Caco-2 (cell line): ENCODE data around the gene UNC119. TPM values are rescaled to one million over a fixed set of nuclear protein-coding genes. Genes with fewer than 3 reads are reported as not detected.

Experiments used
- BruUV-seq: library from RNA; stranded (reverse); fragments of 400-500 nt; replicated peaks from 2 replicates; lab custom pipeline; 2021; lab: Mats Ljungman, UMichigan
- CTCF ChIA-PET: fragments of 300-600 bp; sonication (Branson Sonifier 250); formaldehyde crosslinking; loops from one replicate; lab custom pipeline; 2022; ENCODE audit warnings: antibody characterized with exemption; lab: Charles Lee
- POLR2A ChIA-PET: fragments of 300-600 bp; sonication (Branson Sonifier 250); formaldehyde crosslinking; loops from one replicate; lab custom pipeline; 2022; ENCODE audit warnings: antibody characterized with exemption; lab: Charles Lee
- DNase-seq, 2 experiments: peaks; one replicate each; pipeline versions ENCODE4 v3.0.0 to v3.0.0-alpha.2; 2020 to 2022
- H3K27me3 ChIP-seq: replicated peaks from 2 replicates; pipeline ENCODE4 v1.6.0; 2011; ENCODE audit warnings: low read length; ENCODE audit not compliant: control insufficient read depth, insufficient read depth
- H3K36me3 ChIP-seq: 2 replicates; pipeline ENCODE4 v1.5.1; 2011; ENCODE audit warnings: low read length; ENCODE audit not compliant: control insufficient read depth, insufficient read depth
- H3K4me1 ChIP-seq: fragments of 250-450 bp; sonication (Bioruptor Pico); 2 replicates; pipeline ENCODE4 v1.5.1; 2020; ENCODE audit warnings: mild to moderate bottlenecking
- H3K4me3 ChIP-seq: 2 replicates; pipeline ENCODE4 v1.5.1; 2011; ENCODE audit warnings: low read depth, mild to moderate bottlenecking, control low read depth, low read length
- H3K9me3 ChIP-seq: fragments of 250-450 bp; sonication (Bioruptor Pico); 2 replicates; pipeline ENCODE4 v1.5.1; 2020; ENCODE audit warnings: mild to moderate bottlenecking, moderate library complexity
- H3K27ac Mint-ChIP-seq: one replicate; pipeline ENCODE4 v1.8.0; 2022; ENCODE audit warnings: mixed read lengths; ENCODE audit not compliant: unreplicated experiment
- H3K27me3 Mint-ChIP-seq: one replicate; pipeline ENCODE4 v1.8.0; 2022; ENCODE audit warnings: mixed read lengths; ENCODE audit not compliant: insufficient read depth, unreplicated experiment
- H3K36me3 Mint-ChIP-seq: one replicate; pipeline ENCODE4 v1.8.0; 2022; ENCODE audit warnings: mild to moderate bottlenecking, mixed read lengths; ENCODE audit not compliant: insufficient read depth, unreplicated experiment
- H3K4me1 Mint-ChIP-seq: one replicate; pipeline ENCODE4 v1.8.0; 2022; ENCODE audit warnings: low read depth, mixed read lengths; ENCODE audit not compliant: unreplicated experiment
- H3K4me3 Mint-ChIP-seq: one replicate; pipeline ENCODE4 v1.8.0; 2022; ENCODE audit warnings: mild to moderate bottlenecking, moderate library complexity, mixed read lengths; ENCODE audit not compliant: unreplicated experiment
- H3K9me3 Mint-ChIP-seq: one replicate; pipeline ENCODE4 v1.8.0; 2022; ENCODE audit warnings: mixed read lengths; ENCODE audit not compliant: unreplicated experiment
- intact Hi-C: fragments of 100-400 bp; cut with micrococcal nuclease; formaldehyde crosslinking; loops from one replicate; pipeline ENCODE4 v1.10.0; 2022; ENCODE audit not compliant: unreplicated experiment
- total RNA-seq: library from RNA; stranded (reverse); gene quantifications from 2 replicates; pipeline ENCODE4 v1.2.3, GENCODE V29; 2022
- TF ChIP-seq, protein P1 (sequence below), 2 experiments: fragments of 200-600 bp in 1 of 2; IDR thresholded peaks; 1 replicate in 1 of 2; 2 replicates in 1 of 2; pipeline versions ENCODE4 v1.5.1 to v1.8.0; 2011 to 2022; ENCODE audit warnings: antibody characterized with exemption in 1 of 2, control low read depth in 1 of 2, inconsistent platforms in 1 of 2, low read depth in 1 of 2, low read length in 1 of 2, mild to moderate bottlenecking in 1 of 2, moderate library complexity in 1 of 2; ENCODE audit not compliant: insufficient read depth in 1 of 2, severe bottlenecking in 1 of 2, unreplicated experiment in 1 of 2

UNC119 gene
- total RNA-seq, 1 experiment from 2014 or later = 40.5 TPM

DNA sequence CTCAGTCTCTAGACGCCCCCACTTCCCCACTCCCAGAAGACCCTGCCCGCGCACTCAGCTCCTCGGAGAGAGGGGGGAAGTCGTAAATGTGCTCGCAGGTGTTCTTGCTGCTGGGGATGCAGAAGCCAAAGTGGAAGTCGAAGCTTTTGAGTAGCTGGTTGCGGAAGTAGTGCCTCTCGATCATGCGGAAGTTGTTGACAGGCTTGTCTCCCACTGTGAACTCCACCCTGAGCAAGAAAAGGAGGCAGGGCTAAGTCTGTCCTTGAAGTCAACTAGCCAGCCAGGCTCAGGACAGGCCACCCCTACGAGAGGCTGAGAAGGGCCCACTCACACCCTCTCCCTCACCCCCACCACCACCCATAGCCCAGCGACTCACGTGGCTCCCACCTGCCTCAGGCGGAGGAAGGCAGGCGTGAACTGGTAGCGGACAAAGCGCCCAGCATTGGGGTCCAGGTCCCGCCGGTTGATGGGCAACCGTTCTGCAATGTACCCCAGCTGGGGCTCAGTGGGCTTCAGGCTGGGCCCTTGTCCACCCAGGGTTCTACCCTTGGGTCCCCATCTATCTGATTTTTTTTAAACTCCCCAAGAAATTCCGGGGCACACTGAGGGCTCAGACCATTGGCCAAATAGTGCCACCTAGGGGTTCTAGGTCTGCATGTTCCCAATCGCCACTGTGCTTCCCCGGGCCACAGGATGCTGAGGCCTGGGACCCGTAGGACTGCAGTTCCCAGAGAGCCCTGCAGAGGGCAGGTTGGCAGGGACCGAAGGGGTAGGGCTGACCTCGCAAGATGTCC lies 4.6 kb downstream of the UNC119 start:
- H3K9me3 Mint-ChIP-seq = no peaks in the 10 kb centered on the region
- peaks cover 21% of the 10 kb centered on the region for H3K4me1 Mint-ChIP-seq
- intact Hi-C loops = loop anchor here (2.0 to 10.0 kb wide), 4 partner anchors 53 to 183 kb away; partner anchors contain the start of gene SEBOX
- no peak overlapping the region for H3K4me3 Mint-ChIP-seq
- H3K27me3 Mint-ChIP-seq = no peaks in the 10 kb centered on the region
- no peaks in the 10 kb centered on the region for H3K27me3 ChIP-seq
- H3K4me3 ChIP-seq = no peak overlapping the region
- H3K36me3 Mint-ChIP-seq = peaks cover 16% of the 10 kb centered on the region
- no peak overlapping the region for H3K27ac Mint-ChIP-seq
- H3K36me3 ChIP-seq = no peaks in the 10 kb centered on the region; the same call in 1 of the 2 replicates
- TF ChIP-seq, protein P1, sequence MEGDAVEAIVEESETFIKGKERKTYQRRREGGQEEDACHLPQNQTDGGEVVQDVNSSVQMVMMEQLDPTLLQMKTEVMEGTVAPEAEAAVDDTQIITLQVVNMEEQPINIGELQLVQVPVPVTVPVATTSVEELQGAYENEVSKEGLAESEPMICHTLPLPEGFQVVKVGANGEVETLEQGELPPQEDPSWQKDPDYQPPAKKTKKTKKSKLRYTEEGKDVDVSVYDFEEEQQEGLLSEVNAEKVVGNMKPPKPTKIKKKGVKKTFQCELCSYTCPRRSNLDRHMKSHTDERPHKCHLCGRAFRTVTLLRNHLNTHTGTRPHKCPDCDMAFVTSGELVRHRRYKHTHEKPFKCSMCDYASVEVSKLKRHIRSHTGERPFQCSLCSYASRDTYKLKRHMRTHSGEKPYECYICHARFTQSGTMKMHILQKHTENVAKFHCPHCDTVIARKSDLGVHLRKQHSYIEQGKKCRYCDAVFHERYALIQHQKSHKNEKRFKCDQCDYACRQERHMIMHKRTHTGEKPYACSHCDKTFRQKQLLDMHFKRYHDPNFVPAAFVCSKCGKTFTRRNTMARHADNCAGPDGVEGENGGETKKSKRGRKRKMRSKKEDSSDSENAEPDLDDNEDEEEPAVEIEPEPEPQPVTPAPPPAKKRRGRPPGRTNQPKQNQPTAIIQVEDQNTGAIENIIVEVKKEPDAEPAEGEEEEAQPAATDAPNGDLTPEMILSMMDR (IDR thresholded peaks at IDR 0.05; ENCODE audit: insufficient read depth in 1 of 2, low read depth in 1 of 2, low read length in 1 of 2, severe bottlenecking in 1 of 2, unreplicated experiment in 1 of 2) = peak; percentile 75 to 91
- H3K4me1 ChIP-seq = peaks cover 20% of the 10 kb centered on the region
- no TSS peak for BruUV-seq
- CTCF ChIA-PET = interaction anchor here (1.1 to 1.5 kb wide), 2 partner anchors 23 to 65 kb away, joined by 3 to 6 read pairs; partner anchors contain the start of gene PIGS
- no peaks in the 10 kb centered on the region for H3K9me3 ChIP-seq
- POLR2A ChIA-PET = no interaction called here
- peak; percentile 73 to 81 for DNase-seq

DNA sequence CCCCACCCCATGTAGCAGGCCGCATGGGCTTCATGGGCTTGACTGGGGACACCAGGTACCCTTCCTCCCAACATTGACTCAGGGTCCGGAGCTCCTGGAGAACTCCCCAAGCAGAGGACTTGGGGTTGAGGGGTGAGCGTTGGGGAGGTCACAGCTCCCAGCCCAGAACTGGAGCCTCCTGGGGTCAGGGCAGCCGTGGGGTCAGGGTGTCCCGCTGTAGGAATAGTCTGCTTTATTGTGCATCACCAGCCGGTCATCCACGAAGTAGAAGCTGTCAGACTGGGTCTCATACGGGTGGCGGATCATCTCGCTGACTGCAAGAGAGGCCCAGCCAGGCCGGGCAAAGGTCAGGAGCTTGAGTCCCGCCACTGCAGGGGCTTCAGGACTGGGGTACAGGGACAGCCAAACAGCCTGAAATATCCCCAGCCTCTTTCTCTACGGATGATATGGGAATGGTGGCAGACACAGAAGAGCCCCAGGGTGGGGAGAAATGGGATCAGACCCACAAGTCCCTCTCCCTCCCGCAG lies 5.3 kb downstream of the UNC119 start:
- H3K36me3 ChIP-seq = no peaks in the 10 kb centered on the region; the same call in 1 of the 2 replicates
- H3K27me3 ChIP-seq = no peaks in the 10 kb centered on the region
- peaks cover 18% of the 10 kb centered on the region for H3K4me1 Mint-ChIP-seq
- peaks cover 18% of the 10 kb centered on the region for H3K4me1 ChIP-seq
- TF ChIP-seq, protein P1 (IDR thresholded peaks at IDR 0.05; ENCODE audit: insufficient read depth in 1 of 2, low read depth in 1 of 2, low read length in 1 of 2, severe bottlenecking in 1 of 2, unreplicated experiment in 1 of 2) = no peak
- H3K27me3 Mint-ChIP-seq = no peaks in the 10 kb centered on the region
- H3K27ac Mint-ChIP-seq = no peak overlapping the region
- no peak overlapping the region for H3K4me3 Mint-ChIP-seq
- H3K9me3 Mint-ChIP-seq = no peaks in the 10 kb centered on the region
- H3K36me3 Mint-ChIP-seq = peaks cover 11% of the 10 kb centered on the region
- DNase-seq = no peak
- intact Hi-C loops = loop anchor here (10.0 kb wide), 2 partner anchors 102 to 182 kb away; partner anchors contain the start of gene SEBOX
- H3K9me3 ChIP-seq = no peaks in the 10 kb centered on the region
- ChIA-PET CTCF (no interaction called here), POLR2A (no interaction called here)
- no TSS peak for BruUV-seq
- no peak overlapping the region for H3K4me3 ChIP-seq

DNA sequence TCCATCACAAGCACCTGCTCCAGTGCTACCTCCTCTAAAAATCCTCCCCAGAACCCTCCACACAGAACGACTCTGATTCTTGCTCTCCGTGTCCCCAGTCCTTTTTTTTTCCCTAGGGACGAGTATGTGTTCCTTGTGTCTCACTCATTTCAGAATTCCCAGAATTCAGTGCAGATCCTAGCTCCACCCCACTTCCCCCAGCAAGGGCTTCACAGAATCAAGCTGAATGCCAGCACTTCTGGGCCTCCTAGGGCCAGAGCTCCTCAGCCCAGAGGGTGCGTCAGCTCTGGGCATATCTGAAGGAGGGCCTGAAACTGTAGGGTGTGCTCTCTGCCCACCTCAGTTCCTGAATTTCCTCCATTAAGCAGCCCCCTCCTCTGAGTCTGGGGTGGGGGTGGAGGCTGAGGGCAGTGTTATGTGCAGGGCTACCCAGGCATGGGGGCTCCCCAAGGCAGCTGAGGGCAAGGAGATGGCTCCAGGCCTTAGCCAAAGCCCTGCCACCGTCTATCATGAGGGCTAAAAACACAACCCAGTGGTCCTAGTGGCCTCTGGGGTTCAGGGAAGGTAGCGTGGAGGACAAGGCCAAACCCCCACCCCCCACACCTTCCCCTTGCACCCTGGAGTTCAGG lies 6.5 kb downstream of the UNC119 start:
- Mint-ChIP-seq H3K9me3 (no peaks in the 10 kb centered on the region), H3K27ac (no peak overlapping the region), H3K4me1 (peaks cover 18% of the 10 kb centered on the region), H3K36me3 (peaks cover 5% of the 10 kb centered on the region), H3K27me3 (no peaks in the 10 kb centered on the region), H3K4me3 (no peak overlapping the region)
- BruUV-seq = no TSS peak
- H3K4me3 ChIP-seq = no peak overlapping the region
- H3K27me3 ChIP-seq = no peaks in the 10 kb centered on the region
- no peak for DNase-seq
- H3K4me1 ChIP-seq = peaks cover 12% of the 10 kb centered on the region; the same call in 1 of the 2 replicates
- ChIA-PET POLR2A (no interaction called here), CTCF (interaction anchor here (1.0 kb wide), 1 partner anchor 41 kb away, joined by 3 read pairs; no protein-coding TSS in a partner anchor)
- TF ChIP-seq, protein P1 (IDR thresholded peaks at IDR 0.05; ENCODE audit: insufficient read depth in 1 of 2, low read depth in 1 of 2, low read length in 1 of 2, severe bottlenecking in 1 of 2, unreplicated experiment in 1 of 2) = no peak
- no peaks in the 10 kb centered on the region for H3K9me3 ChIP-seq
- intact Hi-C loops = loop anchor here (10.0 kb wide), 2 partner anchors 101 to 181 kb away; partner anchors contain the start of gene SEBOX
- no peaks in the 10 kb centered on the region; the same call in 1 of the 2 replicates for H3K36me3 ChIP-seq
